Purkinje cell (primary cell): Measurements from ENCODE around the gene OR13C3. TPM values are rescaled to one million over a fixed set of nuclear protein-coding genes. Genes with fewer than 3 reads are reported as not detected.

ENCODE experiments used
- polyA plus RNA-seq: library from polyadenylated mRNA; unstranded; fragments of >200 nt; fragmentation: Nextera tagmentation; gene quantifications from 2 replicates; pipeline ENCODE4 v1.2.1, GENCODE V29; 2014

OR13C3 gene
- polyA plus RNA-seq: 1.7 TPM in 1 of 2 replicates, not detected in the other

GRCh38 chr9:104536756-104537155 lies at the start of gene OR13C3:
Gene OR13C3 (minus strand): TSS chr9:104536856. CDS start chr9:104536723, 133 bp downstream.

GRCh38 chr9:104568868-104569267 lies 32.2 kb upstream of the OR13C3 start, which contains the start of gene OR13C8:
Gene OR13C8 (plus strand): TSS chr9:104569168. CDS start chr9:104569168, 0 bp downstream.

GRCh38 chr9:104527109-104527508 lies 9.5 kb downstream of the OR13C3 start, which contains the start of gene OR13C4:
Gene OR13C4 (minus strand): TSS chr9:104527209. CDS start chr9:104527209, 0 bp downstream.

DNA sequence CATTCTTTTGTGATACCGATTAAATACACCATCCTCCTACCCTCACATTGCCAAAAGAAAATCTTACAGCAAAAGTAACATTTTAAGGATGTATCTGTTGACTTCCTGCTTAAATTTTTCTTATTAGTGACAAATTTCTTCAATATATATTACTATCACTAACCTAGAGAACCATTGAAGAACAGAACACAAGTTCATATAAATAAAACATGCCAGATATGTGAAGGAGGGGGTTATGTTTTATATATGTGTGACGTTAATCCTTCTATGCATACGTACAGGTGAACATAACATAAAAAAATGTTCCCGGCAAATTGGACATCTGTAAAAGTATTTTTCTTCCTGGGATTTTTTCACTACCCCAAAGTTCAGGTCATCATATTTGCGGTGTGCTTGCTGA lies 32.7 kb downstream of the OR13C3 start, which contains the start of gene OR13F1:
Gene OR13F1, plus strand, starts transcription at position 301 of the 400 bp plus-strand sequence. Its CDS starts 0 bp downstream, at position 301.

Other genes starting within 250 kb of the OR13C3 start
- not detected in 2 replicates for gene OR13F1, start 32.6 kb downstream of the OR13C3 start, polyA plus RNA-seq
- gene OR13C4, start 9.6 kb downstream of the OR13C3 start, polyA plus RNA-seq: not detected in 2 replicates
- gene OR13C8, start 32.3 kb upstream of the OR13C3 start, polyA plus RNA-seq: not detected in 2 replicates
- not detected in 2 replicates for gene OR13C5, start 62.6 kb upstream of the OR13C3 start, polyA plus RNA-seq
- gene OR13C2, start 68.8 kb upstream of the OR13C3 start, polyA plus RNA-seq: not detected in 2 replicates
- not detected in 2 replicates for gene OR13C9, start 81.3 kb upstream of the OR13C3 start, polyA plus RNA-seq
- not detected in 2 replicates for gene OR13D1, start 157.7 kb upstream of the OR13C3 start, polyA plus RNA-seq
- gene NIPSNAP3A, start 210.8 kb upstream of the OR13C3 start, polyA plus RNA-seq: 84.8 and 101 TPM in 2 replicates
- gene NIPSNAP3B, start 227.3 kb upstream of the OR13C3 start, polyA plus RNA-seq: 5.2 and 26.4 TPM in 2 replicates